ENCODE data around the gene SLC9A8.

DNA sequence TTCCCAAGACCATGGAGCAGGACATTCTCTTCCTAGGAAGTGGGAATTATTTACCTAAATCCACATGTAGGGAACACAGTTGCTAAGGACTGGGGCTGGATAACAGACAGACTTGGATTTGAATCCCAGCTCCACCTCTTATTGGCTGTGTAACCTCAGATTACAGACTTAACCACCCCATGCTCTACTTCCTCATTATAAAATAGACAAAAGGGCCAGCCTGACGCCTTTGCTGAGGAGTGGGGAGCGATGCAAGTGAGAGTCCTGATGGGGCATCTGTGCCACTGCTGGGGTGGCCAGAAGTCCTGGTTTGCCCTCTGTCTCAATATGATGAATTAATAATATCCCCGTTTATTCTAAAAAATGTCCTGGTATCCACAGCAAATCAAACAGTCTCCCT, 55.9 kb downstream of the SLC9A8 start:
- TF ChIP-seq POLR2AphosphoS5 (IDR thresholded peaks at IDR 0.05) (no peak), POLR2A (IDR thresholded peaks at IDR 0.05) (no peak), EP300 (IDR thresholded peaks at IDR 0.05; ENCODE audit: low read depth) (no peak)
